Measurements from ENCODE around the gene RTF1. TPM values are rescaled to one million over a fixed set of nuclear protein-coding genes. Genes with fewer than 3 reads are reported as not detected.

The RTF1 gene
- total RNA-seq, 2 donors from 2014 or later = 33.5 to 35.9 TPM

- H3K27ac Mint-ChIP-seq = no peak overlapping the region
- peak overlapping the region; percentile 81 to 84 for H3K4me3 Mint-ChIP-seq
- ATAC-seq (replicated peaks in 1 of 2) = no peak
Observed at GRCh38 chr15:41494922-41495735, 78.2 kb downstream of the RTF1 start.

GRCh38 chr15:41495736-41496599, 79.1 kb downstream of the RTF1 start:
- Mint-ChIP-seq H3K9me3 (no peaks in the 10 kb centered on the region), H3K27ac (no peak overlapping the region), H3K27me3 (ENCODE audit: low read depth) (peaks cover 66% of the 10 kb centered on the region), H3K36me3 (ENCODE audit: insufficient read depth in 2 of 2) (no peaks in the 10 kb centered on the region), H3K4me3 (peak overlapping the region; percentile 81 to 84), H3K4me1 (ENCODE audit: low read depth) (peaks cover 28% of the 10 kb centered on the region)
- ATAC-seq (replicated peaks in 1 of 2) (no peak), DNase-seq (no peak)

More at GRCh38 chr15:41494922-41495735, 78.2 kb downstream of the RTF1 start:
- H3K4me1 Mint-ChIP-seq (ENCODE audit: low read depth) = peaks cover 30% of the 10 kb centered on the region
- H3K9me3 Mint-ChIP-seq = peaks cover 0 to 2% of the 10 kb centered on the region in 2 donors
- peak; percentile 53 to 56 for DNase-seq
- H3K27me3 Mint-ChIP-seq (ENCODE audit: low read depth) = peaks cover 58% of the 10 kb centered on the region
- peaks cover 1 to 2% of the 10 kb centered on the region in 2 donors for H3K36me3 Mint-ChIP-seq (ENCODE audit: insufficient read depth in 2 of 2)

GRCh38 chr15:41498657-41499056, 81.8 kb downstream of the RTF1 start:
- H3K4me1 Mint-ChIP-seq (ENCODE audit: low read depth) = peaks cover 29% of the 10 kb centered on the region
- no peak overlapping the region for H3K27ac Mint-ChIP-seq
- H3K4me3 Mint-ChIP-seq = no peak overlapping the region
- peaks cover 69% of the 10 kb centered on the region for H3K27me3 Mint-ChIP-seq (ENCODE audit: low read depth)
- H3K9me3 Mint-ChIP-seq = no peaks in the 10 kb centered on the region
- H3K36me3 Mint-ChIP-seq (ENCODE audit: insufficient read depth in 2 of 2) = peaks cover 0 to 2% of the 10 kb centered on the region in 2 donors
- no peak for DNase-seq
- no peak for ATAC-seq (replicated peaks in 1 of 2)

- H3K27ac Mint-ChIP-seq = no peak overlapping the region
- DNase-seq (no peak), ATAC-seq (replicated peaks in 1 of 2) (no peak)
- H3K4me3 Mint-ChIP-seq = no peak overlapping the region
- peaks cover 70% of the 10 kb centered on the region for H3K27me3 Mint-ChIP-seq (ENCODE audit: low read depth)
- H3K9me3 Mint-ChIP-seq = no peaks in the 10 kb centered on the region
- peaks cover 0 to 2% of the 10 kb centered on the region in 2 donors for H3K36me3 Mint-ChIP-seq (ENCODE audit: insufficient read depth in 2 of 2)
- H3K4me1 Mint-ChIP-seq (ENCODE audit: low read depth) = peaks cover 30% of the 10 kb centered on the region
Observed at GRCh38 chr15:41499109-41499851, 82.4 kb downstream of the RTF1 start.

- H3K27me3 Mint-ChIP-seq (ENCODE audit: low read depth) = peaks cover 75% of the 10 kb centered on the region
- H3K9me3 Mint-ChIP-seq = no peaks in the 10 kb centered on the region
- H3K4me1 Mint-ChIP-seq (ENCODE audit: low read depth) = peaks cover 30% of the 10 kb centered on the region
- ATAC-seq (replicated peaks in 1 of 2) = peak; percentile 65 to 66
- H3K27ac Mint-ChIP-seq = no peak overlapping the region
- peak overlapping the region; percentile 77 to 80 for H3K4me3 Mint-ChIP-seq
- peaks cover 0 to 2% of the 10 kb centered on the region in 2 donors for H3K36me3 Mint-ChIP-seq (ENCODE audit: insufficient read depth in 2 of 2)
- peak; percentile 41 to 54 for DNase-seq
Observed at GRCh38 chr15:41501191-41501917, 84.5 kb downstream of the RTF1 start.

GRCh38 chr15:41501931-41502794, 85.3 kb downstream of the RTF1 start:
- H3K9me3 Mint-ChIP-seq = no peaks in the 10 kb centered on the region
- no peak overlapping the region for H3K27ac Mint-ChIP-seq
- peaks cover 0 to 2% of the 10 kb centered on the region in 2 donors for H3K36me3 Mint-ChIP-seq (ENCODE audit: insufficient read depth in 2 of 2)
- peaks cover 30% of the 10 kb centered on the region for H3K4me1 Mint-ChIP-seq (ENCODE audit: low read depth)
- peak in 1 of 2 donors; percentile 44 for DNase-seq
- ATAC-seq (replicated peaks in 1 of 2) = peak; percentile 57 to 59
- peaks cover 67% of the 10 kb centered on the region for H3K27me3 Mint-ChIP-seq (ENCODE audit: low read depth)
- peak overlapping the region; percentile 78 for H3K4me3 Mint-ChIP-seq

- ATAC-seq (replicated peaks in 1 of 2) = peak; percentile 14
- Mint-ChIP-seq H3K4me3 (peak overlapping the region; percentile 78), H3K4me1 (ENCODE audit: low read depth) (peaks cover 30% of the 10 kb centered on the region), H3K27me3 (ENCODE audit: low read depth) (peaks cover 64% of the 10 kb centered on the region), H3K9me3 (no peaks in the 10 kb centered on the region), H3K36me3 (ENCODE audit: insufficient read depth in 2 of 2) (peaks cover 0 to 2% of the 10 kb centered on the region in 2 donors), H3K27ac (no peak overlapping the region)
- DNase-seq = no peak
Observed at GRCh38 chr15:41502795-41503668, 86.1 kb downstream of the RTF1 start.

GRCh38 chr15:41503669-41504010, 86.7 kb downstream of the RTF1 start:
- Mint-ChIP-seq H3K36me3 (ENCODE audit: insufficient read depth in 2 of 2) (peaks cover 0 to 2% of the 10 kb centered on the region in 2 donors), H3K4me1 (ENCODE audit: low read depth) (peaks cover 30% of the 10 kb centered on the region), H3K4me3 (peak overlapping the region in 1 of 2 donors; percentile 34), H3K9me3 (no peaks in the 10 kb centered on the region), H3K27ac (no peak overlapping the region), H3K27me3 (ENCODE audit: low read depth) (peaks cover 60% of the 10 kb centered on the region)
- DNase-seq (no peak), ATAC-seq (replicated peaks in 1 of 2) (no peak)

- Mint-ChIP-seq H3K27me3 (ENCODE audit: low read depth) (peaks cover 47% of the 10 kb centered on the region), H3K4me1 (ENCODE audit: low read depth) (peaks cover 30% of the 10 kb centered on the region), H3K4me3 (no peak overlapping the region), H3K9me3 (no peaks in the 10 kb centered on the region), H3K27ac (no peak overlapping the region), H3K36me3 (ENCODE audit: insufficient read depth in 2 of 2) (peaks cover 0 to 2% of the 10 kb centered on the region in 2 donors)
- DNase-seq (no peak), ATAC-seq (replicated peaks in 1 of 2) (no peak)
Observed at GRCh38 chr15:41504751-41505492, 88.0 kb downstream of the RTF1 start.

GRCh38 chr15:41505776-41506175, 88.9 kb downstream of the RTF1 start:
- DNase-seq = no peak
- peaks cover 47% of the 10 kb centered on the region for H3K27me3 Mint-ChIP-seq (ENCODE audit: low read depth)
- H3K36me3 Mint-ChIP-seq (ENCODE audit: insufficient read depth in 2 of 2) = peaks cover 0 to 2% of the 10 kb centered on the region in 2 donors
- peaks cover 25% of the 10 kb centered on the region for H3K4me1 Mint-ChIP-seq (ENCODE audit: low read depth)
- H3K9me3 Mint-ChIP-seq = no peaks in the 10 kb centered on the region
- no peak overlapping the region for H3K27ac Mint-ChIP-seq
- no peak for ATAC-seq (replicated peaks in 1 of 2)
- no peak overlapping the region for H3K4me3 Mint-ChIP-seq

All from activated T-cell treated with anti-CD3 and anti-CD28 coated beads, Interleukin-2, amount 50 U/mL, for 72 hours (primary cell).